Measurements from ENCODE around the gene TMA16. TPM values are rescaled to one million over a fixed set of nuclear protein-coding genes. Genes with fewer than 3 reads are reported as not detected.

The TMA16 gene
- total RNA-seq, 1 donor: 7.6 TPM

GRCh38 chr4:163565226-163566135 lies 71.0 kb downstream of the TMA16 start:
- Histone ChIP-seq H3K4me1 (ENCODE audit: insufficient read depth, low read length) (peaks cover 4% of the 10 kb centered on the region), H3K4me3 (ENCODE audit: low read length) (no peak overlapping the region)

GRCh38 chr4:163566257-163566796 lies 71.8 kb downstream of the TMA16 start:
- no peaks in the 10 kb centered on the region for H3K9me3 ChIP-seq (ENCODE audit: low read depth, low read length)
- H3K4me1 ChIP-seq (ENCODE audit: insufficient read depth, low read length): peaks cover 4% of the 10 kb centered on the region
- no peaks in the 10 kb centered on the region for H3K27me3 ChIP-seq (ENCODE audit: insufficient read depth, low read length)
- no peak overlapping the region for H3K4me3 ChIP-seq (ENCODE audit: low read length)

More at GRCh38 chr4:163565226-163566135, 71.0 kb downstream of the TMA16 start:
- Histone ChIP-seq H3K27me3 (ENCODE audit: insufficient read depth, low read length) (no peaks in the 10 kb centered on the region), H3K9me3 (ENCODE audit: low read depth, low read length) (no peaks in the 10 kb centered on the region)

GRCh38 chr4:163568843-163569242 lies 74.4 kb downstream of the TMA16 start:
- peaks cover 4% of the 10 kb centered on the region for H3K4me1 ChIP-seq (ENCODE audit: insufficient read depth, low read length)
- H3K4me3 ChIP-seq (ENCODE audit: low read length): no peak overlapping the region
- no peaks in the 10 kb centered on the region for H3K9me3 ChIP-seq (ENCODE audit: low read depth, low read length)
- no peaks in the 10 kb centered on the region for H3K27me3 ChIP-seq (ENCODE audit: insufficient read depth, low read length)

Other genes starting within 250 kb of the TMA16 start
- gene NPY1R, start 162.1 kb upstream of the TMA16 start, total RNA-seq: not detected
- not detected for gene NPY5R, start 150.8 kb upstream of the TMA16 start, total RNA-seq
- gene TKTL2, start 20.9 kb upstream of the TMA16 start, total RNA-seq: 0.42 TPM

Data from mononuclear cell (primary cell).